HG03108 (cell line): ENCODE results near the gene ZCCHC17.

Experiments used
- ATAC-seq: cut with Tn5 transposase; IDR thresholded peaks from one replicate; pipeline ENCODE4 v1.9.1; 2021; ENCODE audit warnings: moderate library complexity; ENCODE audit not compliant: unreplicated experiment

ZCCHC17 gene

DNA sequence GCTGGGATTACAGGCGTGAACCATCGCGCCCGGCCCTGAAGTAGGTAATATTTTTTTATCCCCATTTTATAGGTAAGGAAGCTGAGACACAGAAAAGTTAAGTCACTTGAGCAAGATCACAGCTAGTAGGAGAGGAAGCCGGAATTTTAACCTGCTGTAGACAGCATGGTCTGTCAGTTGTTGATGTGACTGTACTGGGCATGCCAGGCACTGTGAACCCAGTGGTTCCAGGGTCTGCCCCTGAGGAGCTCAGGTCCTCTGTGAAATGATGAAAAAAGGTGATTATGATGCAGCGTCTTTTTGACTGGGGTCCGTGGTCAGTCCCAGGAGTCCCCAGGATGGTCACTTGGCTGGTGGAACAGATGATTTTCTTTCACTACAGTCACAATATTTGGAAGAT lies 92.8 kb downstream of the ZCCHC17 start:
- ATAC-seq, result no peak

DNA sequence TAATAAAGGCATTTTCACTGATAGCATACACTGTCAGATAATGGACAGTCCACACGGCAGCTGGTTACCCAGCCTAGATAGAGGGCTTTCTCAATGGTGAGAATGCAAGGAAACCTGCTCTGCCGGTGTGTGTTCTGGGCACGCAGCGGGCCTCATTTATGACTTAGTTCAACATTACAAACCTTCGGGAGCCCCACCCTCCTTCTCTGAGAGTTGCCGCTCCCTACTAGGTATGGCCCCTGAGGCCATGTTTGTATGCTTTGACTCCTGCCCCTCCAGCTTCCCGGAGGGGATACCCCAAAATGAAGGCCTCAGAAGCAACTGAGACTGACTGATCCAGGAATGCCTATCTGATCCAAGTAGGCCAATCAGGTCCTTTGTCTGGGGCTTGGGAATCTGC lies 93.2 kb downstream of the ZCCHC17 start:
- no peak for ATAC-seq

DNA sequence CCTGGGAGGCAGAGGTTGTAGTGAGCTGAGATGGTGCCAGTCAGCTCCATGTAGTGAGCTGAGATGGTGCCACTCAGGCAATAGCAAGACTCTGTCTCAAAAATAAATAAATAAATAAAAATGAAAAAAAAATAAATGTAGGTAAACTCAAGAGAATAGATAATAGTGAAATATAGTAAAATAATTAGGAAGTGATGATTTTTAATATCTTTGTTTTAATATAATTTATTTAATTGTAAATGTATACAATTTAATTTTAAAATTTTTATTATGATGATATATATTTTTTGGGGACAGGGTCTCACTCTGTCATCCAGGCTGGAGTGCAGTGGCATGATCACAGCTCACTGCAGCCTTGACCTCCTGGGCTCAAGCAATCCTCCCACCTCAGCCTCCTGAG lies 96.6 kb downstream of the ZCCHC17 start:
- ATAC-seq, result no peak

DNA sequence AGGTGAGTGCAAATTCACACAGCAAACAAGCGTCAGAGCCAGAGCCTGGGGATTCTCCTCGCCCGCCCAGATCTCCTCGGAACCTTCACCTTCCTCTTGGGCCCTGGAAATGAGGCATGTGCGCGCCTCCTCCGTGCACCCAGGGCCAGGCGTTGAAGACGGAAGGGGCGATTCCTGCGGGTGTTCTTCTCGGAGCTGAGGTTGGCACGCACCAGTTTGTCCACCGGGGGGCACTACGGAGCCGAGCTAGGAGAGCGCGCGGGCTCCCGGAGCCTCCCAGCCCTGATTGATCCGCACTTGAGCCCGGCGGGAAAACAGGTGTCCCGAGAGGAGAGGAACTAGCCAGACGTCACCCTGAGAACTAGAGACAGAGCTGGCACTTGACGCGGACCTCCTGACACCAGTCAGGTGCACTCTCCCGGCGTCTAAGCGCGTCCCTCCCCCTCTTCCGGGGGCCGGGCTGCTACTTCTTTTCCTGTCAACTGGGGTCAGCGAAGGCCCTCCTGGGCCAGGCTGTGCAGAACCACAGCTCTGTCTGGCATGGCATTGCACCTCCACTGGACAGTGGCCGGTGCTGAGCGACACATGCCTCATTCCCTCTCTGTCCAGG lies 97.9 kb downstream of the ZCCHC17 start:
- peak; percentile 81 for ATAC-seq

DNA sequence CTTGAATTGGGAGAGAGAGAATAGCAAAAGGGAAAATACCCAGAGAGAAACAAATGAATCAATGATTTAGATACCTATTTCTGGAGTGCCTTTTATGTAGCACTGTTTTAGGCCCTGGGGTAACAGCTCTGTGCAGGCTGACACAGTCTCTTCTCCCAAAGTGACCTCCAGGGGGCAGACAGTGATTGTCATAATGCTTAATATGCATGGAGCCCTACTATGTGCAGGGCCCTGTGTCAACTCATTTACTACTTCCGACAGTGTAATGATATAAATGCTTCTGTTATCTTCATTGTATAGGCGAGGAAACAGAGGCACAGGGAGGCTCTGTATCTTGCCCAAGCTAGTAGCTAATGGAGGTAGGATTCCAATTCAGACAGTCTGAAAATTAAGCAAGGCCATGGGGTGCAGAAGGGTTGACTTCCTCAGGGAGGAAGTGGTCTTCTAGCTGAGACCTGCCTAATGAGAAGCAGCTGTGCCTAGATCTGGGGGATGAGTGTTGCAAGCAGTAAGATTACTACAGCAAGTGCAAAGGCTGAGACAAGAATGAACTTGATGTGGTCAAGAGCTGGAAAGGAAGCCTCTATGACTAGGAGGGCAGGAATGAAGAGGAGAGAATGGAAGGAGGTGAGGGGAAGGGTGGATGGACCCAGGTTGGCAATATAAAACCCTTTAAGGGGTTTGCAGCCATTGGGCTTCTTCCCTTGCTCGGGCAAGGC lies 100.0 kb downstream of the ZCCHC17 start:
- no peak for ATAC-seq

DNA sequence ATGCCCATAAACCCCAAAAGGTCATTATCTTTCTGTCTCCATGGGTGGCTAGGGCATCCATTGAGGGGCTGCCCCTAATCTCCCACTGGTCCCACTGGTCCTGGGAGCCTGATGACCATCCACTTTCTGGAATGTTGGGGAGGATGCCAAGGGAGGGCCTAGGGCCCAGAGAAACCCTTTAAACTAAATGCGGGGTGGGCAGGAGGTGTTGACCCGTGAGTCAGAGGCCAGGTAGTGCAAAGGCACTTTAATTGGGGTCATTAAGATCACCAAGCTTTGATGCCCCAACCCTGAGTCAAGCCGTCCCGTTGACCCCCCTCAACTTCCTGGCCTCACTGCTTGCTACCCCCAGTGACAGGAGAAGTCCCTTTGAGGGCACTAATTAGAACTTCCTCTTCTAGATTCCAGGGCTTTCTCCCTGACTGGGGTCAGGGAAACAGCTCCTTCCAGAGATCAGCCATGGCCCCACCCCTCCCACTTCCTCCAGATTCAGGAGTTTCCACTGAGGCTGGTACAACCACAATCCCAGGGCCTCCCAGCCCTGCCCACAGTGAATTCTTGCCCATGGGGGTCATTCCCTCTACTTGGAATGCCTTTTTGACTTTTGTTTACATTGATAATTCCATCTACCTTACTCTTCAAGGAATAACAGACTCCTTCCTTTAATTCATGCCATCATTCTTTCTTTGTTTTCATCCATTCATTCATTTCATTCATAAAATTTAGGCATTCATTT lies 100.7 kb downstream of the ZCCHC17 start:
- no peak for ATAC-seq

DNA sequence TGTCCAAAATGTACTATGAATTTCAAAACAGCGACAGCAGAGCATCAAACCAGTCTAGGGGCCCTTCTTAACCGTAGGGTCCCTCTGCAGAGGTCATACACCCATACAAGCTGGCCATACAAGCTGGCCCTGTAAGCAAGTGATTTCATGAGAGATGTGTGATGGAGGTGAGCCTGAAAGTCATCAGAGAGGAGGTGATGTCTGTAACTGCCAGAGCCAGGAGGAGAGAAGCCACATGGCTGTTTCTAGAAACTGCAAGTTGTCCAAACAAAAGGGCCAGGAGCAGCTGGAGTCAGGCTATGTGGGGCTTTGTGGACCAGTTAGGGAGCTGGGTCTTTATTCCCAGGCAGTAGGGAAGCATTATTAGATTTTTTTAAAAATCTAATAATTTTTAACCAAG lies 101.4 kb downstream of the ZCCHC17 start:
- ATAC-seq, result no peak

GRCh38 chr1:31399976-31400375 lies 103.1 kb downstream of the ZCCHC17 start:
- no peak for ATAC-seq

DNA sequence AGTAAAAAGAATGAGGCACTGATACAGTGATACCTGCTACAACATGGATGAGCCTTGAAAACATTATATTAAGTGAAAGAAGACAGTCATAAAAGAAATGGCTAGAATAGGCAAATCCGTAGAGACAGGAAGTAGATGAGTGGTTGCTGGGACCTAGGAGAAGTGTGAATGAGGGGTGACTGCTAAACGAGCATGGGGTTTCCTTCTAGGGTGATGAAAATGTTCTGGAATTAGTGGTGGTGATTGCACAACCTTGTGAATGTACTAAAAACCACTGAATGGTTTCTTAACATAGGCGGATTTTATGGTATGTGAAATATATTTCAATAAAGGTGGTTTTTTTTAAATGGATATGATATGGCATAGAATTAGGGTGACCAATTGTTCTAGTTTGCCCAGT lies 103.6 kb downstream of the ZCCHC17 start:
- ATAC-seq, result no peak

DNA sequence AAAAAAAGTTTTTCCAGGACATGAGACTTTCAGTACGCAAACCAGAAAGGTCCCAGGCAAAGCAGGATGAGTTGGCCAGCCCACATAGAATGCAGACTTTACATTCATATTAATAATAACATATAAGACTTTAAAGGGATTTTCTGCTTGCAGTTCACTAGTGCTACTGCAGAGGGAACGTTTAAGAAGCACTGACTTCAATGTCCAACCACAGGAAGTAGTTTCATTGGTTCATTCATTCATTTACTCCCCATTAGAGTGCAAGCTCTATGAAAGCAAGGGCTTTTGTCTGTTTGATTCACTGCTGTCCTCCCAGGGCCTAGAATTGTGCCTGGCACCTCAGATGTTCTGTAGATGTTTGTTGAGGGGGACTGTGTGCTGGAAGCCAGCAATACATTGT lies 104.4 kb downstream of the ZCCHC17 start:
- no peak for ATAC-seq

- ATAC-seq, result no peak
These were observed 108.9 kb downstream of the ZCCHC17 start for GRCh38 chr1:31405578-31406245.

DNA sequence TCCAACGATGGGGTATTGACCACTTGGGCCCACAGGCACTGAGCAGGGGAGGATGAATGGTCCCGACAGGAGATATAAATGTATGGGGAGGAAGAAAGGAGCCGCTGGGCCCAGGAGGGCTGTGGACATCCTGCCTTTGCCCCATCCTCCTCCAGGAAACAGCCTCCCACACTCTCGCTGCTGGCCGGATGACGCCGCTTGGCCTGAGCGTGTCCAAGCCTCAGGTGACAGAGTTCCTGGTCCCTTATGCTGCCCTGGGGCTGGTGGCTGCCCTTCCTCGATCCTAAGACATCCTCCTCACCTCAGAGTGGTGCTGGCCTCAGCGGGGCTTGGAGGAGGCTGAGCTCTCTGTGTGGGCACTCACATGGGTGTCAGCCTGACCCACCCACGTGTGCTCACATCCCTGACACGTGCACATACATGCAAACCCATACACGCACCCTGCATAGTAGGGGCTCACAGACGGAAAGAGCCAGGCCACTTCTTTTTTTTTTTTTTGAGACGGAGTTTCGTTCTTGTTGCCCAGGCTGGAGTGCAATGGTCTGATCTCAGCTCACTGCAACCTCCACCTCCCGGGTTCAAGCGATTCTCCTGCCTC lies 110.3 kb downstream of the ZCCHC17 start:
- no peak for ATAC-seq

- ATAC-seq, result no peak
These were observed 112.0 kb downstream of the ZCCHC17 start for GRCh38 chr1:31408788-31409318.

GRCh38 chr1:31409946-31410858 lies 113.4 kb downstream of the ZCCHC17 start:
- ATAC-seq, result no peak

DNA sequence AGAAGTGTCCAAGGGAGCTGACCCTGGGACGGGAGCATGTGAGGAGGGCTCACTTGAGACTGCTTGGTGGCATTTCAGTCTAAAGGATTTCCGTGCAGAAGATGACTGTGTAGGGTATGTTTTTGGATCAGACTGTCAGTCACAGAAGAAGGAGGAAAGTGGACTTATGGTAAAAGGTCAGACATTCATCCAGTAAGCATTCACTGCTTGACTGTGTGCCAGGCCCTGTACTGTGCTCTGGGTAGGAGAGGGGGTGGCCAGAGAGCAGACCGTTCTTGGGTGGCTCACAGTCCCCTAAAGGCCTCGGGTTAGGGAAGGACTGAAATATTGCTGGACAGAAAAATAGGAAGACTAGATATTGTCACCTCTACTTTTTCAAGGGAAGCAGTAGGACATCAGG lies 114.0 kb downstream of the ZCCHC17 start:
- no peak for ATAC-seq

DNA sequence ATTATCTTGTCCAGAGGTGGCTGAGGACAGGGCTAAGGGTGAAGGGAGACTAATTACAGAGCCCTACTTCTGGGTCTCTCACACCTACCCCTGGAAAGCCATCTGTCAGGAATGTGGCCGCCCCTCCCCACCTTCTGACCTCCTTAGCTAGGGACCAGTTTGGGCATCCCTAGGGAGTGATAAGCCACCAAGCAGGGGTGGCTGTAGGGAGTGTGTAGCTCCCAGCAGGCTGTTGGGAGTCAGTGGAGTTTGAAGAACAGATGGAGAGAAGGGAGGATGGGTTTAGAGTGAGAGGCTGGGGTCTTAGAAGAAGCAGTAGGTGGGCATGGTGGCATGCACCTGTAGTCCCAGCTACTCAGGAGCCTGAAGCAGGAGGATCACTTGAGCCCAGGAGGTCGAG lies 115.4 kb downstream of the ZCCHC17 start:
- no peak for ATAC-seq

DNA sequence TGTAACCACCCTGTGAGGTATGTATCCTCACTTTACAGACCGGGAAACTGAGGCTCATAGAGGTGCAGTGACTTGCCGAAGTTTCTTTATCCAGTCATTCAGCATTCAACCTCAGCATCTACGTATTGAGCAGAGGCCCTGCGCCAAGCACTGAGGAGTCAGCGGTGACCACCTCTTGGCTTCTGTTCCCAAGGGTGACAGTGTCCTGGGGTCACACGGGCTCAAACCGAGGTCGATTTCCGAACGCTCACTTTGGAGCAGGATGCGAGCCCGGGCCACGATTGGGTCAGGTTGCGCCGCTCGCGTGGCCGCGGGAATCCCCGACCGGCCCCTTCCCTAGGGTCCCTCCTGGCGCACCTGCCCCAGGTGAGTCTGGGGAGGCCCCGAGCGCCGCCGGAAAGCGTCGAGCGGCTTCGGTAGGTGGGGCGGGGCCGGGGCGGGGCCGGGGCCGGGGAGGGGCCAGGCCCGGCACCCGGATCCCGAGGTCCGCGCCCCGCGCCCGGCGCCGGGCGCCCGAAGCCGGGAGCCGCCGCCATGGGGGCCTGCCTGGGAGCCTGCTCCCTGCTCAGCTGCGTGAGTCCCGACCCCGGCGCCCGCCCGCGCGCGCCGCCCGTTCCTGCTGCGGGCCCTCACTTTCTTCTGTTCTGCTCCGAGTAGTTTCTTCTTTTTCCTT lies 116.0 kb downstream of the ZCCHC17 start, which contains the start of gene SERINC2:
Gene SERINC2, plus strand, starts transcription at position 482 of the 673 bp plus-strand sequence. Its CDS starts 53 bp downstream, at position 535.
- ATAC-seq, result peak; percentile 42

DNA sequence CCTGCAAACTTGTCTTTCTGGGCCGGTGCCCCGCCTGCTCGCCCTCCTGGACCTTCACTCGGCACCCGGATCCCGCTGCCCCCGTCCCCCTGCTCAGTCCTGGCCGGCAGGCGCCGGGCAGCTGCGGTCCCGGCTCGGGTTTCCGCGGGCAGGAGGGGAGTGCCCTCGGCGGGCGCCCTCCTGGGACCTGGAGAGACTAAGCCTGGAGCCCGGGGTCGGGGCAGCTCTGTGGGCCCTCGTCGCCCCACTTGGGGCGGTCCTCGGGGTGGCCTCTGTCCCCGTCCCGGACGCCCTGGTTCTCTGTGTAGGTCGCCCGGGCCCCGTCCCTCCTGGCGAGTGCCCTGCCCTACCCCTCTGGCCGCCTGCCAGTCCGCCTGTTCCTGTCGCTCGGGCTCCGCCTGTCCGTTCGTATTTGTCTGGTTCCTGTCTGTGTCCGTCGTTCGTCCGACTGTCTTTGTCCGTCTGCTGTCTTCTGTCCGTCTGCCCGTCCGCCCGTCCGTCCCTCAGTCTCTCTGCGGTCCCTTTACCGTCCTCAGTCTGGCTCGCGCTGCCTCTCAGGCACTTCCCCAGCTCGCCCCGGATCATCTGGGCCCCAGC lies 116.7 kb downstream of the ZCCHC17 start:
- no peak for ATAC-seq
